HG03457 (cell line): ENCODE measurements around the gene MCTS1.
"Not testable (repeated sequence)": the region's sequence is repeated elsewhere in the genome, so short reads cannot be mapped to it uniquely, and the experiment has no call there.

Experiments used
- ATAC-seq: cut with Tn5 transposase; IDR thresholded peaks from one replicate; pipeline ENCODE4 v1.9.1; 2021; ENCODE audit warnings: moderate number of reproducible peaks; ENCODE audit not compliant: unreplicated experiment

The MCTS1 gene, protein sequence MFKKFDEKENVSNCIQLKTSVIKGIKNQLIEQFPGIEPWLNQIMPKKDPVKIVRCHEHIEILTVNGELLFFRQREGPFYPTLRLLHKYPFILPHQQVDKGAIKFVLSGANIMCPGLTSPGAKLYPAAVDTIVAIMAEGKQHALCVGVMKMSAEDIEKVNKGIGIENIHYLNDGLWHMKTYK

GRCh38 chrX:120603707-120604360 lies at the start of gene MCTS1:
Gene MCTS1 (plus strand): TSS chrX:120604101. CDS start chrX:120604237, 136 bp downstream.
- peak; percentile 91 for ATAC-seq

DNA sequence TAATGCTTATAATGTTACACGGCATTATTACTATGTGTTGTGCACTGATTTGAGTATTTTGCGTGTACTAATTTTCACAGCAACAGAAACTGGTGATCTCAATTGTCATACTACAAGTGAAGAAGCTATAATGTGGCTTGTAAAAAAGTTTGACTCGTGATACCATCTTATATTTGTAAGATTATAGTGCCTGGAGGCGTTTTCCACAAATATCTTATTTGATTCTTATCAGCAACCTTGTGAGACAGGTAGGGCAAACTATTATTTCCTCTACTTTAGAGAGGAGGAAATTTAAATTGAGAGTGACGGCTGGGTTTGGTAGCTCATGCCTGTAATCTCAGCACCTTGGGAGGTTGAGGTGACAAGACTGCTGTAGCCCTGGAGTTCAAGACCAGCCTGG lies 47.6 kb upstream of the MCTS1 start:
- ATAC-seq: no peak

GRCh38 chrX:120559804-120560203 lies 44.1 kb upstream of the MCTS1 start:
- ATAC-seq: no peak

- peak; percentile 21 for ATAC-seq
Measured at GRCh38 chrX:120560405-120560841, 43.5 kb upstream of the MCTS1 start.

DNA sequence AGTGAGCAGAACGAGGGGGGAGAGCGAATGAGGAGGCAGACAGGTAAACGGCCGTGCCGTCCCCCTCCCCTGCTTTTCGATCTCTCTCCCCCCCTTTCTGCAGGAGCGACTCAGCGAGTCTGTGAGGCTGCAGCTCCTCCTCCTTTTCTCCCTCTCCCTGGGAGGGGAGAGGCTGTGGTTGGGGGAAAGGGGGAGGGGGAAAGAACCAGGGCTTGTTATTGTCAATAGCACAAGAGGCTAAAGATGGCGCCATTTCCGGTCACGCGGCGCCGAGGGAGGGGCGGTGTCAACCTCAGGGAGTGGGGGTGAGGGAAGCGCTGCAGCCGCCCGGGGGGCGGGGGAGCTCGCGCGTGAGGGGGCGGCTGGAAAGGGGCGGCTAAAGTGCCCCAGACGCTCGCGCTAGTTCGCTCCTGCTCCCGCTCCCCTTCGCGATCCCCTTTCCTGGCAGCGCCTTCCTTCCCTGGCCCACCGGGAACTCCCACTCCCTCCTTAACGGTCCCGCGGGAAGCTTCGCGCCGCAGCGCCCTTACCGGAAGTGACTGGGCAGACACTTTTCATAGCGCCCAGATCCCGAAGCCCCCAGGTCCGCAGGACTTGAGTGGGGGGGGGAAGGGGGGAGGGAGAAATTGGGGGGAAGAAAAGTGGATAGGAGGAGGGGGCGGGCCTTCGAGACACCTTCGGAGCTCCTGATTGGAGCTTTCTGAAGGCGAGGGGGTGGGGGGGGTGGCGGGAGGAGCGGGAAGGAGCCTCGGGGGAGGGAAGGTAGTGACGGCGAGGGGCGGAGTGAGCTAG lies 42.9 kb upstream of the MCTS1 start, which contains the start of gene CUL4B:
Gene CUL4B, minus strand, starts transcription at position 121 of the 792 bp plus-strand sequence. CDS start 324 bp downstream, outside the sequence.
- peak; percentile 81 for ATAC-seq

- ATAC-seq: no peak
Measured at GRCh38 chrX:120561634-120562568, 42.0 kb upstream of the MCTS1 start.

DNA sequence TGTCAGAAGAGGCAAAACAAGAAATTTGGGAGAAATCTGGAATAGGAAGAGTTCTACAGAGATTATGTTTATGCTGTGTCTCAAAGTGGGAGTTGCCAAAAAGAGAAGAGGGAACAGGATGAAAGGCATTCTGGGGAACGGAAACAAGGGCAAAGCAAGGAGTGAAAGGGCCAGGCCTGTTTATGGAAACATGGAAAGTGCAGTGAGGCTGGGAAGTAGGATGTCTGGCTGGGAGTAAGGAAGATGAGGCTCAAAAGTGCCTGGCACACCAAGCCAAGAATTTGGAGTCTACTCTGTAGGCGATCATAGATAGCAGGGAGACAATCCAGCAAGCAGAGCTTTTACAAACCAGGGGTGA lies 41.4 kb upstream of the MCTS1 start:
- no peak for ATAC-seq

DNA sequence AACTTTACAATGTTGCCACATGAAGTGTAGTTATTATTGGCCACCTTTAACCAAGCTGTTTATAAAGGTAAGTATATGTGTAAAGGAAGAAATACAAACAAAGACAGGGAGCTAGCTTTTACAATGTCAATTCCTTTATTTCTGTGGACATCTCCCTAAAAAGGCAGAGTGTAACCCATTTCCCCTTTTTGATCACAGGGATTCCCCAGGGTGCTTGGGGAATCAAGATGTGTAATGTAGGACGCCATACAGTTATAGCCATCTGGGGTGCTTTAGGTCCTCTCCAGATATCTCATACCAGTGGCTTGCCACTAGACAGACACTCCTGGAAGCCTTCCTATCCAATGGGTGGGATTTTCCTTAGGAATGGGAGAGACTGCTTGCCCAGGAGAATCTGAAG lies 39.0 kb upstream of the MCTS1 start:
- no peak for ATAC-seq

- no peak for ATAC-seq
Measured at GRCh38 chrX:120566817-120567216, 37.1 kb upstream of the MCTS1 start.

GRCh38 chrX:120568035-120568434 lies 35.9 kb upstream of the MCTS1 start:
- ATAC-seq: no peak

DNA sequence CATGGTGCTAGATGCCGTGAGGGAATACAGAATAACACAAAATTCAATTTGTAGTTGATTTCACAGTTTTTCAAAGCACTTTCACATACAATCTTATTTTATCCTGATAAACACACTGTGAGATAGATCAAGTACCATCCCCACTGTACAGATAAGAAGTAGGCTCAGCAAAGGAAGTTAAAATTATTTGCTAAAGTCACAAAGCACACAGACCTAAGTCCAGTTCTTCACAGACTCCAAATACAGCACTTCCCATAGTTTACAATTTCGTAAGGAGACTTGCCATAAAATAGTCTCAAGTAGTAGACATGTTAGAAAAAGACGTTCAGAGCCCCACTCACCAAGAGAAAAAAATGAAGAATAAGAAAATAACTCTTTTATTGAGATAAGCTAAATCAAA lies 35.3 kb upstream of the MCTS1 start:
- no peak for ATAC-seq

DNA sequence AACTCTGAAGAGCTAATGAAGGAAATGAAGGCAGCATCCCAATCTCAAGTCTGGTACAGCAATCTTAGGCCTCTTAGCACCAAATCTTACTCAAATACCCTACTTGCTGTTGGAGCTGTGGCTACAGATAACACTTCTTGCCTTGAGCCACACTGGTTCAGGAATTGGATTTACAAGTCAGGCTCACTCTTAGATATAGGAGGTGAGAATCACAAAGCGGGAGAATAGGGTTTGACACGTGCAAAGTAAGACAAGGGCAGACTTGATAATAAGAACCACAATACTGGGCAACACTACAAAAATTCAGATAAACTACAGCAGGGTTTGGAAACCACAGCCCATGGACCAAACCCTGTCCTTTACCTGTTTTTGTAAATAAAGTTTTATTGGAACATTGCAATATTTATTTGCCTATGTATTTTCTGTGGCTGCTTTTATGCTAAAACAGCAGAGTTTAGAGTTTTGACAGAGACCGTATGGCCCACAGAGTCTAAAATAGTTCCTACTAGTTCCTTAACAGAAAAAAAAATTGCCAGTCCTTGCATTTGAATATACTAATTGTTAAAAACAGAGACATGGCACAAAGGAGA lies 33.8 kb upstream of the MCTS1 start:
- no peak for ATAC-seq

- ATAC-seq: not testable (repeated sequence)
Measured at GRCh38 chrX:120573806-120574205, 30.1 kb upstream of the MCTS1 start.

GRCh38 chrX:120575379-120576114 lies 28.4 kb upstream of the MCTS1 start:
- no peak for ATAC-seq

- ATAC-seq: no peak
Measured at GRCh38 chrX:120585702-120586101, 18.2 kb upstream of the MCTS1 start.

DNA sequence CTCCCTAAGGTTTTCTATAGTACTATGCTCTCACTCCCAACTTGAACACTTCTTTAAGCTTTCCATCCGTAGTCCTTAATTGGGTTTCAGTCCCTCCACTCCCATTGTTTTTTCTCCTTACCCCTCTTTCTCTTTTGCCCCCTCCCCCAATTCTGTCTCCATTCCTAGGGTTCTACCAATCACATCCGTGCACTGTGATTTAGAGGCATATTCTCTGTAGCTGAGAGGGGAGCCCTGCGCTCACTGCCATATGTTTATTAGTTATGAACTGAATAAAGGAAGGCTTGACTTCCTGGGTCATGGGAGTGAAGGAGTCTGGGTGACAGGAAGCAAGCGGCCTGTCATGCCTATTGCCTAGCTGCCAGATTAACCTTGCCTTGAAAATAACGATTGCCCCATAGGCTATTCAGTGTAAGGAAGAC lies 471 bp downstream of the MCTS1 start:
- ATAC-seq: no peak

DNA sequence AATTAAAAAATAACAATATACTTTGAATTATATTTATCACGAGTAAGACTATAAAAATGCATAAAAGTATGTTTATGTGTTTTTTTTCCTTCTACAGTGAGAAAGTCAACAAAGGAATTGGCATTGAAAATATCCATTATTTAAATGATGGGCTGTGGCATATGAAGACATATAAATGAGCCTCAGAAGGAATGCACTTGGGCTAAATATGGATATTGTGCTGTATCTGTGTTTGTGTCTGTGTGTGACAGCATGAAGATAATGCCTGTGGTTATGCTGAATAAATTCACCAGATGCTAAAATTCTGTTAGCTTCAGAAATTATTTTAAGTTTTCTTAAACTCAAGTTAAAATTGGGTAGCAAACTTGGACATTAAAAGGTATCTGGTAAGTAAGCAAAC lies 8.2 kb downstream of the MCTS1 start:
- no peak for ATAC-seq

GRCh38 chrX:120614816-120615215 lies 10.9 kb downstream of the MCTS1 start:
- ATAC-seq: no peak

- no peak for ATAC-seq
Measured at GRCh38 chrX:120617996-120618630, 14.2 kb downstream of the MCTS1 start.
